D341Med (cell line): ENCODE results near the gene LRRC8C.

Experiments
- DNase-seq: peaks from one replicate; pipeline ENCODE4 v3.0.0; 2012; ENCODE audit warnings: low spot score

LRRC8C gene

DNA sequence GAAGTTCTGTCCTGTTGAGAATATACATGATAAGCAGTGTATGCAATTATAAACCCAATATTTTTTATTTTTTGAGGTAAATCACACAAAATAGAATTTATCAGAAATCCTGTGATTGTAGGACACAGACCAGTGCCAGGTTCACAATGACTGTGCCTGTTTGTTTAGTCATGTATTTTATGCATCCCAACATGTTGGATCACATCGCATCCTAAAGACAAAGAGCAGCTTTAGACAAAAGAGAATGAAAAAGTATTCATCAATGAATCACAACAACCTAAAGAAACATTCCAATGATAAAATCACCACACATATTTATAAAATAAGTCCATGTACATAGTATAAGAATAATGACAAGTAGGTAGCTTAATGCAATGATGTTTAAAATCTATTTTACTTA, 134.7 kb downstream of the LRRC8C start:
- DNase-seq, result no peak
